ENCODE measurements around the gene RARRES1.

RARRES1 gene

DNA sequence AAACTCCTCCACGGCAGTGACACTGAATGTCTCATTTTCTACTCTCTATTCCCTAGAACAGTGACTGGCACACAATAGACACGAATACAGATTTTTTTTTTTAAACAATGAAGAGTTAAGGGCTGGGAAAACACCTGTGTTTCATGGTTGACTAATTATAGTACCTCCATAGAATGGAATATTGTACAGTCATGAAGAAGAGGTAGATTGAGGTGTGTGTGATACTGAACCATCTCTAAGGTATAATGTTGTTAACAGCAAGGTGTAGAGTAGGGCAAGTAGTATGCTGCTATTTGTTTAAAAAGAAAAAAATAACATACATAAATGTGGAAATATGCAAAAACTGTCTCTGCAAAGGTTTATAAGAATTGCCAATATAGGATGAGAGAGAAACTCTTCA lies 5.2 kb upstream of the RARRES1 start:
- in situ Hi-C loops (cut with HindIII; ENCODE audit: low sequenced_read_pairs): no loop called here

DNA sequence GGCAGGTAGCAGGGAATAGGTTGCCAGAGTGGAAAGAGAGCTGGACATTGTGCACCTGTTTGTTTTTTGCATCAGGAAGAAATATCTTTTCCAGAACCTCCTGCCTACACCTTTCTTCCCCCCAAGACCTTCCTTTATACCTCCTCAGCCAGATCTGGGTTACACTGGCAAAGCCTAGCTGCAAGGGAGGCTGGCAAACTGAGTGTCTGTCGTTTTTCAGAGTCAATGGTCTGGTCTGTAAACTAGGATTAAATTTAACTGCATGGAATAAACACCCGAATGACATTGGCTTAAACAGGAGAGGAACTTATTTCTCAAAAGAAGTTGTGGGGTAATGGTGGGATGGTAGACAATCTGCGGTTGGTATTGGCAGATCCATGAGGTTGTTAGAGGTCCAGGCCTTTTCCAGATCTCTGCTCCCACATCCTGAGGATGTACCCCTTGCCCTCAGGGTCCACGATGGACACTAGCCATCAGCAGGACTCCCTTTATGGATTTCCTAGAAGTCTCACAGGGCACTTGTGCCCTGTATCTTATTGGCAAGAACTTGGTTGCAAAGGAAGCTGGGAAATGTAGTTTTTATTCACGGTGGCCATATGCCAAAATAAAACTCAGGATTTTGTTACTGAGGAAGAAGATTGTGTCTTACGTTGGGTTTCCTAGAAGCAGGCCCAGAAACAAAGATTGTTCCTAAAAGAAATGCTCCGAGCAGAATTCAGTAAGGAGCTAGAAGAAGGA lies 3.2 kb upstream of the RARRES1 start:
- in situ Hi-C loops (cut with HindIII; ENCODE audit: low sequenced_read_pairs): no loop called here

DNA sequence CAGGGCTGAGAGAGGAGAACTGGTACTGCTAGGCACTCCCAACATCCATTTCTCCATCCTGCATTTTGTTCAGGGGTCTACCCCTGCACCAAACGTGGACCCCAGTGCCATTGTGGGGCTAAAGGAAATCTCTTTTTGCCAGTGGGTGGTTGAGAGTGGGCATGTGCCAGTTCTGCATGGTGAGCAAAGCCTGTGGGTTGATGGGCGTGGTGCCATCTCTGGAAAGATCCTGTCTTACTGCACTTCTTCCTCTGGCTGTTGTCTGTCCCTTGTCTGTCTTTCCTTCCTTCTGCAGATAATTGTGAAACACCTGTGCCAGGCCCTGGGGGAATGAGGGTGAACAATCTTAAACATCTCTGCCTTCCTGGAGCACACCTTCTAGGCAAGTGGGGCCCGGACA lies 1.4 kb upstream of the RARRES1 start:
- in situ Hi-C loops (cut with HindIII; ENCODE audit: low sequenced_read_pairs): no loop called here

DNA sequence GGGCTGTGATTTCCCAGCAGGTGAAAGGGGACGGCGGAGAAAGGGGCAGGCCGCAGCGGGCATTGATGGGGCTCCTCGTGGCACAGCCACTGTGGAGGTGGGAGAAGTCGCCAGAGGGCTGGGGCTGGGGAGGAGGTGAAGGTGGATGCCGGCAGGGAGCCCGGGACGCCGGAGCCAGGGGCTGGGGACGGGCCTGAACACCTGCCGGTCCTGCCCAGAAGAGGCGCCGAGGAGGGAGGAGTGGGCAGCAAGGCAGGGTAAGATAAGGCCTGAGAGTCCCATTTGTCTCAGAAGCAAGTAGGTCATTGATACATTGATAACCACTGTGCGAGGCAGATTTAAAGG lies 571 bp upstream of the RARRES1 start:
- in situ Hi-C loops (cut with HindIII; ENCODE audit: low sequenced_read_pairs): no loop called here

DNA sequence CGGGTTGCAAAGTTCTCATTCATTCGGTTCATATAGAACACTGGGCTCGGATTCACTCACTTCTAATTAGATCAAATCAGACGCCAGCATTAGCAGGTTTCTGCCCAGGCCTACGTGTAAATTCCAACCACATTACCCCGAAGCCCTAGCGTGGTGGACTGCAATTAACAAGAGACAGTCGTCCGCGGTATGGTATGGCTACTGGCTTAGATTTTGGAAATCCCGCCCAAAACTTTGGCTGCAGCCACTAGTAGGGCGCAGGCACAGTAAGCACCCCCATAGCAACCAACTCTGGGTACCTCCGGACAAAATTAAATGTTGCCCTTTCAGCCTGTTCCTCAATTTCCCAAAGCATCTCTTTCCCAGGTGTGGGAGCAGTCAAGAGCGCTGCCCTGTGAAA lies 771 bp downstream of the RARRES1 start:
- in situ Hi-C loops (cut with HindIII; ENCODE audit: low sequenced_read_pairs): no loop called here

DNA sequence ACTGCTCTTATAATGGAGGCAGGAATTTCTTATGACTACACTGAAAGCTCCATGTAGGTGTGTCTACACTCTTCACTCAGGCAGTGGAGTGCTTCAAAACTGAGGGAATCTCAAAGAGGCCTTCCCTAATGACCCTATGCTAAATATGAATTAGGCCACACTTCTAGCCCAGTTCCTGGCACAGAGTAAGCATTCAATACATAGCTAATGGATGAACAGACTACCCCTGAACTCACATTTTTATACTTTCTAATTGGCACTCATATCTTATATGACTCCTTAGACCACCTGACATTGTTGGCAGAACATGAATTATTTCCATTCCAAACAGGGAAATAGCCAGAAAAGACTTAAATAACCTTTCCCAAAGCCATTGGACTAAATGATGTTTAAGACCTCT lies 3.4 kb downstream of the RARRES1 start:
- in situ Hi-C loops (cut with HindIII; ENCODE audit: low sequenced_read_pairs): loop anchor here (5.0 kb wide), 1 partner anchor 68 kb away; no protein-coding TSS in a partner anchor

DNA sequence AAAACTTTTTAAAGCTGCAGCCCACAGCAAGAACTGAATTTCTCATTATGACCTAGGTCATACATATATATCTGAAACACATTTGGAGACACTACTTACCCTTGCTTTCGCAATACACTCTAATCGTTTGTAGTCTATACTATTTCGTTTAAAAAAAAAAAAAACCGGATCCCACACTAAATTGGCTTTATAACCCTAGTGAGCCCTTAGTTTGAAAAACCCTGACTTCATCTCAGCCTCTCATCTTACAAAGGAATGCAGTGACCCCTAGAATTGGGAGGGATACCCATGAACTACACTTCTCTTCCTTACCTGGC lies 4.2 kb downstream of the RARRES1 start:
- in situ Hi-C loops (cut with HindIII; ENCODE audit: low sequenced_read_pairs): loop anchor here (5.0 kb wide), 1 partner anchor 69 kb away; no protein-coding TSS in a partner anchor

DNA sequence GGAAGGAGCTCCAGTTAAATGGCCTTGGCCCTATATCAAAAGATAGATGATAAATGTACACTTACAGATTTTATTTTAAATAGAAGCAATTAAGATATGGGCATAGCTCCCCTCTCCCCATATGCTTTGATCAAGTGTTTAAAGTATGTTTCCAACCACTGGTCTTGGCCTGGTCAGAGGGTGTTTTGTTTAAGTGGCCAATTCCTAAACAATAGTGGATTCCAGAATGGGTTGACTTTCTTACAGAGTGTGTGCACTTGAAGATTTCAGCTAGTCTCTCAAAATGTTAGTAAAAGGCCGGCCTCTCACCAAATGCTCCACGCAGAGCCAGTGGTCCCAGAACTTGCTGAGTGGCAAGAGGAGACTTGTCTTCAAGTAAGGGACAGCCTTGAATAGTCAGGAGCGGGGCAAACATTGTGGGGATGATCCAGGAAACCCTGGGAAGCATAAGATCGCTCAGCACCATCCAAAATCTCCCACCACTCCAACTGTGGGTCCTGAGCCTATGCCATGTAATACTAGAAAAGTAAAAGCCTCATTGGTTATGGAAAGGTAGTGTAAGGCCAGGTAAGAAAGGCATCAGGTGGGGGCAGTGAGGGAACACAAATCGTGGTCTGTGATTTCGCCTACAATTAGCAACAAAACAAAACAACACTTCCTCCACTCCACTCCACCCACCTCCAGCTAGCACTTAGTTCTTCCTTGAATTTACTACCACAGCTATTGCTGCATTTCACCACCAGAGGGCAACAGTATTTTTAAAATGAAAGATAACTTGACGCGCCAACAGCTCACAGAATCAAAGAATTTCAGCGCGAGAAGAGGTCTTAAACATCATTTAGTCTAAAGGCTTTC lies 4.8 kb downstream of the RARRES1 start:
- in situ Hi-C loops (cut with HindIII; ENCODE audit: low sequenced_read_pairs): loop anchor here (5.0 kb wide), 1 partner anchor 70 kb away; no protein-coding TSS in a partner anchor

DNA sequence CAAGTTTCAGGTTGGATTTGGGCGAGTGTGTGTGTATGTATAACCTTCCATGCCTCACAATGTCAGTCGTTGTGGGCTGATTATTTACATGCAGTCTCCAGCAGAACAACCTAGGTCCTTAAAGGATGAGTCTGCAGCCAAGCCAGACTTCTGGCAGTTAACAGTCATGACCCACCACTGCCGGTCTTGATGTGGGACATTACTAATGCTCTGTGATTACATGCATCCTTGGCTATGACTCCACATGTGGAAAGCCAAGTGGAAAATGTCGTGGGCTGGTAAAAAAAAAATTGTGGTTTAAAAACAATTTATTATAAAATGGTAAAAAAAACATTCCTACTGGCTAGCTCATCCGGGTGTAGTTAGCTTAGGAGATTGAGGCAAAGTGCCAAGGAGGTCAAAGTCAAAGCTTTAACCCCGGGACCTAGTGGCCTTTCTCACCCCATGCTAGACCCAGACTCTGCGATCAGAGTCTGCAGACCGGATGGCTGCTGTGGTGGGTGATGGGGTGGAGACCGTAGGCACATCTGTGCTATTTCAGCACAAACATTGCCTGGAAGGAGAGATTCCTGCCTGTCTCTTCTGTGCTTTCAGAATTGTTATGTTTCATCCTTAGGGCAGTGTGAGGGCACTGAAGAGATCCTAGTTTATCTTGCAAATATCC lies 6.8 kb downstream of the RARRES1 start:
- in situ Hi-C loops (cut with HindIII; ENCODE audit: low sequenced_read_pairs): loop anchor here (5.0 kb wide), 1 partner anchor 72 kb away; no protein-coding TSS in a partner anchor

DNA sequence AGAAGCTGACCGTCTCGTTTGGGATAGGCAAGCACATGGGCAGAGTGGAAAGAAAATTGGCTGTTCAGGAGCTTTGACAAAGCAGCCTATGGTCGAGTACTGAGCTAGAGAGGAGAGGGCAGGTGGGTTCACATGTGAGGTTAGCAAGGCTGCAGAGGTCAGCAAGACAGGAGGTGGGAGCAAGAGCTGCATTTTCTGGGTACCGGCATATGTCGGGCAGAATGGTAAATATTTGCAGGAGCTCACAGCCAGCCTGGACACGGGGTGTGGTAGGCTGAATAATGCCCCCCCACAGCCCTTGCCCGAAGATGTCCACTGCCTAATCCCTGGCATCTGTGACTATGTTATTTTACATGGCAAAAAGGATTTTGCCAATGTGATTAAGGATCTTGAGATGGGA lies 8.3 kb downstream of the RARRES1 start:
- in situ Hi-C loops (cut with HindIII; ENCODE audit: low sequenced_read_pairs): no loop called here

DNA sequence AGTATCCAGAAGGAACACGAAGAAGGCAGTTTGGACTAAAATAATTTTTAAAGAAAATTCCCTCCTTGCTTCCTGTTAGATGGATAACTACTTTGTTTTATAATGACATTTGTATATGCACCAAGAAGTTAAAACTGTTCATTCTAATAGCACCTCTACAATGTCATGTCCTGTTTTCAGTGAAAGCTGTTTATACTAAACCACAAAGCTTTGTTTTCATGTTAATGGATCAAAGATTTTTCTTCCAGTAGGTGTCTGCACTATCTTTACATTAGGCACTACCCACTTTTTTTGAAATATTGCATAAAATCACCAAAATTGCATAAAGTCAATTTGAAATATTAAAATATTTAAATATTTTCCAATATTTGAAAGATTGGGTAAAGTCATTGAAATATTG lies 10.1 kb downstream of the RARRES1 start:
- in situ Hi-C loops (cut with HindIII; ENCODE audit: low sequenced_read_pairs): no loop called here

DNA sequence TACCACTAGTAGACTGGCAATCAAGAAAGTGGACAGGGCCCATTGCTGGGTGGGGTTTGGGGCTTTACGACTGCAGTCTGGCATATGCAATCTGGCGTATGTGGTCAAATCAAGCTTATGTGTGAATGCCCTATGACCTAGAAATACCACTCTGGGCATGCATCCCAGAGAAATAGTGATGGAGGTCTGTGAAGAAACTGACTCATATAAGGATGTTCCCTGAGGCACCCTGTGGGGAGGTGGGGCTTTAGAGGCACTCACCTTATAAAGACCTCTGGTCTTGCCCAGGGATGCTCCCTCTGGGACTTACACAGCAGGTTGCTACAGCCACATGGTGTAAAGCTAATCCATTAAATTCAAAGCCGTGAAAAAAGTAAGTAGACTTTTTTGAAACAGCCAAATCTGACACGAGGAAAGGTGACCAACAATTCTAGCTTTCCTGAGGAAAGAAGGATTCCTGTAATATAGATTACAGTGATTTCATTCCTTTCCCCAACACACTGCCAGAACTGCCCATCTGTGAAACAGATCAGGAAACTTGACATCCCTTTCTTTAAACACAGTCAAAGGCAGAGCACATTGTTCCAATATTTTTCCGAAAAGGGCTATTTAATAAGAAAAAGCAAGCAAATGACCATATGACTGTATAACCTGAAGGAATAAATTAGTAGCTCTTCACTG lies 13.6 kb downstream of the RARRES1 start:
- in situ Hi-C loops (cut with HindIII; ENCODE audit: low sequenced_read_pairs): no loop called here

DNA sequence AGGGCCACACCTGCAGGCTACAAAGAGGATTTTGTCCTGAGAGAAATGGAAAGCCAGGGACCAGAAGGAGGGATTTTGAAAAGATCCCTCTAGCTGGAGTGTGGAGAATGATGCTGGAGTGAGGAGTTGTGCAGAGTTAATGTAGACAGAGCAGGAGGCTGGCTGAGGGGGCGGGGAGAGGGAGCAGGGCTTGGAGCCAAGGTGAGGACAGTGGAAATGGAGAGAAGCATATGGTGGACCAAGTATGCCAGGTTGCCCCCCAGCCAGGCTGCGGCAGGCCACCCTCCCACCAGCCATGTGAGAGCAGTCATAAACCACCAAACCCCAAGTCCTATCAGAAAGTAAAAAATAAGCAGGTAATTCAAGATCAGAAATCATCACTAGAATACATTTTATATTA lies 14.7 kb downstream of the RARRES1 start:
- in situ Hi-C loops (cut with HindIII; ENCODE audit: low sequenced_read_pairs): no loop called here

DNA sequence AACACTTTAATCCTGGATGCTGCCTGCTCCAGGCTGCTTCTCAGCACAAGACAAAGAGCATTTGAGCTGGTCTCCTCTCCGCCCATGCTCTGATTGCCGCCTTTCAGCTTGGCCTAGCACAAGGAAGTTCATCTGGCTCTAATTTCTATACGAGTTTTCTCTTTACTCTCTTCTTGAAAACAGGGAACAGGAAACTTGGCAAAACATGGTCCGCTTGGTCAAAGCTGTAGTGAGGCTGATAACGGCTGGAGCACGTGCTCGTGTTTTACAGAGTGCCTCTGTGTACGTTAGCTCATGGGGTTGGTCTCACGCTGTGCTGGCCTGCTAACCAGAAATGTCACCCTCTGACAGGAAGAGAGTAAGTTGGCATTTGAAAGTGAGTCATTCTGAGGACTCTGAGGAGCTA lies 19.2 kb downstream of the RARRES1 start:
- in situ Hi-C loops (cut with HindIII; ENCODE audit: low sequenced_read_pairs): no loop called here

DNA sequence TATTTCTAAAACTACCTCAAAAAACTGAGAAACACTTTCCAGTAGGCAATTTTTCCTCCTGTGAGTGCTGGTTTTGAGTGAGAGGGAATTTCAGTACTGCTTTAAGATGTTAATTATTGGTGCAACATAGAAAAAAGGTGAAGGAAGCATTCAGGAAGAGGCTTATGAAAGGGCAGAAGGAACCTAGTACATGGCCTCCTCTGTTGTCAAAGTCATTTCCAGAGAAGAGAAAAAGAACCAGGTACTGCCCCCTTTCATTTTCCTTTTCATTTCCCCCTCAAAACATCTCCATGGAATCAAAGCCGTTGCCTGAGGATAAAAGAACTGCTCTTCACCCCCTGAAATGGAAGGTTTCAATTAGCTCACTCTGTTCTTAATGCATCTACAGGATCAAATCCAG lies 19.8 kb downstream of the RARRES1 start:
- in situ Hi-C loops (cut with HindIII; ENCODE audit: low sequenced_read_pairs): no loop called here

DNA sequence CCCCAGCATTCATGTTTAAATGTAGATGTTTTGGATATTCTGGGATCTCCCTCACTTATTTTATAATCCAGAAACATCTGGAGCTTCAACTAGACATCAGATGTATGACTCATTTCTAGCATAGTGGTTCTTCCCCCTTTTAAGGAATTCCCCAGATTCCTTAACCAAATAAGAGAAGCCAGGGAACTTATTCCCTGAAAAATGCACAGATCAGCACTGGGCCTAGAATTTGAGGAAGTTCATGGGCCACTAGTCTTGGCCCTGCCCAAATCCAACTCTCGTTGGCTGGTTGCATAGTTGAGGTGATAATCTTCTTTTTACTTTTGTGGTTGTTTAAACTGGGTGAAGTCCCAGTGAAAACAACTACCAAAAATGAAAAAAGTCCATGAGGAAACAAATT lies 20.4 kb downstream of the RARRES1 start:
- in situ Hi-C loops (cut with HindIII; ENCODE audit: low sequenced_read_pairs): no loop called here

DNA sequence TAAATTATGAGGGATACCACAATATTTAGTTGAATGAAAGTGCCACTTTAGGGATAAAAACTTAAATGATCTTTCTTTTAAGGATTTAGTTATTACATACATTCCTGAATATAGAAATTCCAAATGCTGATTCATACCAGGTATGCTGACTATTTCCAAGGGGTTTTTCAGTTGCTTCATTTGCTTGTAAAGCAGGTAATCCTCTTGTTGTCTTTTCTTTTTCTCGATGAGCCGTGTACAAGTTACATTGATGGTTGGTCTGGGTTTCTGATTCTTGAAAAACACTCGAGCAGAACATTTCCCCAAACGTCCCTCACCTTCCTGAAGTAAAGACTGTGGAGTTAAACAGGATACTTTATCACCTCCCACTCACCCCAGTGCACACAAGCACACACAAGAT lies 21.7 kb downstream of the RARRES1 start:
- in situ Hi-C loops (cut with HindIII; ENCODE audit: low sequenced_read_pairs): no loop called here

DNA sequence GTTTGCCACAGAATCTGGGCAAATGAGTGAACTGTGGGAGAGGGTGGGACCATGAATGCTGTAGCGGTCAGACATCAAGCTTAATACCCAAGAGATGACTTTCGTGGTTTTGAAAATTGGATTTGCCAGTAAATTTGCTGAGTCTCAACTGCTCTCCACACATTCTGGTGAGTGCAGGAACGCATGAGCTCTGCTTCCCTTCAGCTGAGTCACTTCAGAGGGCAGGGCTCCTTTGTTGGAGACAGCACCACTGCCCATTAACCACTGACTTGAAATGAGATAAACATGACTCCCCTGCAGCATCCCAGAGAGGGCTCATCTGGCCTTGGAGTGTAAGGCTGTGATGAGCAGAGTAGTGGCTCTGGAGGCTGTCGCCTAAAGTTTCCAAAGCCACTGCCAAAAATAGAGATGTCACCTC lies 22.6 kb downstream of the RARRES1 start:
- in situ Hi-C loops (cut with HindIII; ENCODE audit: low sequenced_read_pairs): loop anchor here (5.0 to 10.0 kb wide), 2 partner anchors 55 to 78 kb away; no protein-coding TSS in a partner anchor

DNA sequence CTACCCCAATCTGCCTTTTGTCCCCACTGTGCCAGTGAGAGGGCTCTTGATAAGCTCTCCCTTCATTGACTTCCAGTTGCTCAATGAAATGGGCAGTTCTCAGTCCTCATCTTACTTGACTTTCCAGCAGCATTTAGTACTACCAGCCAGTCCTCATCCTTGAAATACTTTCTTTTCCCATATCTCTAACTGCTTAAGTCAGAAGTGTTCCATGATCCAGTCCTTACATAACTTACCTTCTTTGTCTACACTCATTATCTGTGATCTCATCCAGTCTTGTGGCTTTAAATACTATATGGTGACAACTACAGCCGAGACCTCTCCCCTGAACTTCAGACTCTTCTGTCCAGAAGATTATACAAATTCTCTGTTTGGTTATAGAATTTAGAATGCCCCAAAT lies 28.7 kb downstream of the RARRES1 start:
- in situ Hi-C loops (cut with HindIII; ENCODE audit: low sequenced_read_pairs): loop anchor here (10.0 kb wide), 1 partner anchor 61 kb away; no protein-coding TSS in a partner anchor

DNA sequence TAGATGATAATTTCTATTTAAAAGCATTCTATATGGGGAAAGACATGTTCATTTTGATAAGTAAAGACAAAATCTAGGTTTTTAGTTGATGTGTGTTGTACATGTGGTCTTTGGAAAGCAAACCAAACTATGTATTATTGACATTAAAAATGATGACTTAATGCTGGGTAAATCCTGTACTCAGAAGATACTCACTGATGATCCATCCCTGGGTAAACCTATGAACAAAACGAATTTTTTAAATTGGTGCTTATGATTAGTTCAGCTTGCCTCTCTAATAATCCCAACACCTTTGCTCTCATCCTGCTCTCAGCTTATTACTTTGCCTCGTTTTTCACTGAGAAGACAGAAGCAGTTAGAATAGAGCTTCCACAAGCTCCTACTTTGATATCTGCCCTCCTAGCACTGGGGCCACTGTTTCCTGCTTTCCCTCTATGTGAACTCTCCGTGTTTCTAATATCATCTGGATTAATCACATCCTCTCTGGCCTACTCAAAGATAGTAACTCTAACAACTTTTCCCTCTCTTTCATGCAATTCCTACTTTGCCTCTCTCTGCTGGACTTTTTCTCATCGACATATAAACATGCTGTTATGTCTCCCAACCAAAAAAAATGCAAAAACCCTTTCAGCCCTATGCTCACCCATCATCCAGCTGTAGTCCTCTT lies 29.3 kb downstream of the RARRES1 start:
- in situ Hi-C loops (cut with HindIII; ENCODE audit: low sequenced_read_pairs): loop anchor here (10.0 kb wide), 1 partner anchor 62 kb away; no protein-coding TSS in a partner anchor
